NCI-H526 treated with DMSO at 0.1 percent for 48 hours (cell line): ENCODE results near the gene KBTBD6.
A peak's percentile ranks its signal among the peaks of the same experiment; 100 is the strongest.
"Not testable (repeated sequence)": the region's sequence is repeated elsewhere in the genome, so short reads cannot be mapped to it uniquely, and the experiment has no call there.

Experiments
- DNase-seq: peaks from one replicate; lab custom pipeline; 2025; lab: John Stamatoyannopoulos, UW

KBTBD6 gene

GRCh38 chr13:41133951-41134350 is 1.3 kb upstream of the KBTBD6 start:
- DNase-seq: no peak

DNA sequence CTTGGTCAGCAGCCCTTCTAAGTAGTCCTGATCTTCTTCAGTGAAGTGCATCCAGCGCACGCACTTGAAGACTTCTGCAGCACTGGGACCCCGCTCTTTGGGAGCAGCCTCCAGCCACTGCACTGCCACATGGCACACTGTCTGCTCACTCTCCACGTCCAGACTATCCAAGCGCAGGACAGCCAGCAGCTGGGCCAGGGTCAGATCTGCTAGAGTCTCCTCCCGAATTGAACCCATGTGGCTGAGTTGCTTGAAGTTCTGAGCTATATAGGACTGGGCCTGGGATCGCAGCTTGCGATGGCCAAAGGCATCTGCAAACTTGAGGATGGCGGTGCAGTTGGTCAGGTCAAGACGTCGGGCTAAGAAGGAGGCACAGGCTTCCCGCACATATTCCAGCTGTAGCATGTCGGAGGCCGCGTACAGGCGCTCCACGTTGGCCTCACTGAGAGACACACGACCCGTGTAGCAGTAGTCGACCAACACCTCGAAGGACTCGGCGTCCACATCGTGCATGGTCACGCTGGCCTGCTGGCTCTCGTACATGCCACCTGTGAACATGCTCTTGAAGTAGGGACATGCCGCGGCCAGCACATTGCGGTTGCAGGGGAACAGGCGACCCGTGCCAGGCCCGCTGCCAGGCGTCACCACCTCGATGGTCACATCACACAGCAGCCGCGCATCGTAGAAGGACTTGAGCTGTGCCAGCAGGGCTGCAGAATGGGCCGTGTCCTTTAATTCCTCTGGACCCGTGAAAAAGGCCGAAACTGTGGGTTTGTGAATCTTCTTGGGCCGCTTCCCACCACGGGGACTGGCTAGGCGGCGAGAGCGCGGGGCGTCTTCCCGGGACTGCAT is 716 bp downstream of the KBTBD6 start:
- peak; percentile 39 for DNase-seq

DNA sequence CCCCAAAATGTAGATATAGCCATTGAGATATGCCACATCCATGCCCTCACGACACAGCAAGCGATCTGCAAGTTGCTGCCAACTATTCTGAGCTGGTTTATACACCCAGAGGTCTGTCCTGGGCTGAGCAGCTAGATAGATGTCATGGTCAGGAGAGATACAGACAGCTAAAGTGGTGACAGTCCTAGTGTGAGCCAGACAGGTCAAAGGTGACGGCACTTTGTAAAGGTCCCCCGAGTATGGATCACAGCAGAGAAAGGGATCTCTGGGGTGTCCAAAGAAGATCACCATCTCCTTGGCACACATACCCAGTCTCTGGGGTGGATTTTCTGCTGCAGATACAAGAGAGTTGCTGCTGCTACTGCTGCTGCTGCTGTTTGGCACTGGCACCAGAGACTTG is 1.4 kb downstream of the KBTBD6 start:
- DNase-seq: not testable (repeated sequence)

GRCh38 chr13:41130356-41130755 is 2.2 kb downstream of the KBTBD6 start:
- no peak for DNase-seq

DNA sequence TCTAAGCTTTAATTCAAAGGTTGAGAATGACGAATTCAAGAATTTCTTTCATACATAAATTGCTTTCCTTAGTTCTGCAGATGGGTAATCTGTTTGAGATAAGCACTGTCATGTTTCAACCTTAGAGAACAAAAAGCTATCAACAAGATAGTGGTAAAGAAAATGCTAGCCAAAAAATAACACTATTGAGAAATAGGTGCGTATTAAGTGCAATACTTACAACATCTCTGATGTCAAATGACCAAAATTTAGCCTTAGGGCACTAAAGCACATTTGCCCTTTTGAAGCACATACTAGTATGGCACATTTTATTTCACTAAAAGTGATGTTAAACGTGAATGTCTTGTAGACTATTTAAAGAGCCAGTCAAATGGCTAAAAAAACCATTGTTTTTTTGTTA is 4.9 kb downstream of the KBTBD6 start:
- DNase-seq: no peak

GRCh38 chr13:41122838-41123237 is 9.8 kb downstream of the KBTBD6 start:
- no peak for DNase-seq

DNA sequence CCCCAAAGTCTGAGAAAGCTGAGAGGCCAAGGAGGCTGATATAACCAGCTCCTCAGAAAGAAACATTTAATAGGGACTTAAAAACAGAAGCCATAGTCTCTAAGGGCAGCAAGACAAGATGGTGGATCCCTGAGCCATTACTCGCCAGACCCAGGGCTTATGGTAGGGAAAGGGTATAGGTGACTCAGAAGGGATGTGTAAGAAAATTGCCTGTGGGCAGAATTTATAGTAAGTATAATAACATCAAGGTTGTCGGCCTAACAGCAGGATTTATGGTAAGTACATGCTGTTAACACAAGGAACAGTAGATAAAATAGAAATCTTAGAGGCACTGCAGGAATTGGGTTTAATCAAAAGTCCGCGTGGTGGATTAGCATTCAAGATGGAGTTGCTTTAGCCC is 14.7 kb downstream of the KBTBD6 start:
- no peak for DNase-seq

DNA sequence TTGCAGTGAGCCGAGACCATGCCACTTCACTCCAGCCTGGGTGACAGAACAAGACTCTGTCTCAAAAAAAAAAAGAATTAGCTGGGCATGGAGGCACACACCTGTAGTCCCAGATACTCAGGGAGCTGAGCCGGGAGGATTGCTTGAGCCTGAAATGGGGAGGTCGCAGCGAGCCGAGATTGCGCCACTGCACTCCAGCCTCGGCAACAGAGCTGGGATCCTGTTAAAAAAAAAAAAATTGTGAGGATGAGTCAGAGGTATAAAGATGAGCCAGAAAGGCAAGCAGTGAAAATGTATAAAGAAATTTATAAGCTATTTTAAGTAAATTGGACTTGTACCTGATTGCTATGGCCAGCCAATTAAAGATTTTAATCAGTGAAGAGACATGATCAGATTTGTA is 21.1 kb downstream of the KBTBD6 start:
- DNase-seq: no peak

GRCh38 chr13:41107584-41108014 is 25.0 kb downstream of the KBTBD6 start:
- no peak for DNase-seq

DNA sequence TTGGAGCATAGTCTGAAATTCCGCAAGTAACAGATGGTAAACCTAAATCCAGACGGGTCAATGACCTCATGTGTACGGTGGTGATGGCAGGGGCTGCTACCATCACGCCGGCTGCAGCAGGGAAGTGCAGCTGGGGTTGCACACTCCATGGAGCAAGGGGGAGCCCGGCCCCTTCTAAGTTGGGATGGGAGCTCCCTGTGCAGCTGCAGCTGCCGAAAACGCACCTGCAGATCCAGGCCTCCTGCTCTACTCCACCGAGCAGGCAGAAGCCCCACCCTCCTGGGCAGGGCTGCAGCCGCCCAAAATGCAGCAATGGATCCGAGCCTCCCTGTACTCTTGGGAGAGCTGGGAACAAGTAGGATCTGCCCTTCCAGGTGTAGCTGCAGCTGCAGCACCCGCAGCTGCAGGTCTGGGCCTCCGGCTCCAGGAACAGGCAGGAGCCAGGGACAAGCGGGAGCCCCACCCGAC is 25.5 kb downstream of the KBTBD6 start:
- DNase-seq: no peak

- DNase-seq: no peak
Observed at GRCh38 chr13:41099986-41100385, 32.6 kb downstream of the KBTBD6 start.

DNA sequence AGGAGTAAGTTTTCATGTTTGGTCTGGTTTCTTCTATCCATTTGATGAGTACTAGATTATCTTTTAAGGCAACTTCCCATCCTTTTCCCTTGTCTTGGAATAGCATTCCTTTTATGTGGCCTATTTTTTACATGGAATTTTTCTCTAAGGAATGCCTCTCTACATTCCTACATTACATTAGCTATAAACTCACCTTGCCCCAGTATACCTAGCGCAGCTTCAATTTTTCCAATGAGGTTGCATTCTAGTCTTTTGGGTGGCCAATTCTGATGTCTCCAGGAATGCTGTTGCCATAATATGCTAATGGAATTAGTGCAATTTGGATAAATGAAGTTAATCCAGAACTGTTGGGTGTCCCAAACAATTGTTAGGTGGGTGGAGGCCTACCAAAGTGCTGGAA is 33.8 kb downstream of the KBTBD6 start:
- DNase-seq: no peak

GRCh38 chr13:41095681-41096080 is 36.9 kb downstream of the KBTBD6 start:
- not testable (repeated sequence) for DNase-seq

DNA sequence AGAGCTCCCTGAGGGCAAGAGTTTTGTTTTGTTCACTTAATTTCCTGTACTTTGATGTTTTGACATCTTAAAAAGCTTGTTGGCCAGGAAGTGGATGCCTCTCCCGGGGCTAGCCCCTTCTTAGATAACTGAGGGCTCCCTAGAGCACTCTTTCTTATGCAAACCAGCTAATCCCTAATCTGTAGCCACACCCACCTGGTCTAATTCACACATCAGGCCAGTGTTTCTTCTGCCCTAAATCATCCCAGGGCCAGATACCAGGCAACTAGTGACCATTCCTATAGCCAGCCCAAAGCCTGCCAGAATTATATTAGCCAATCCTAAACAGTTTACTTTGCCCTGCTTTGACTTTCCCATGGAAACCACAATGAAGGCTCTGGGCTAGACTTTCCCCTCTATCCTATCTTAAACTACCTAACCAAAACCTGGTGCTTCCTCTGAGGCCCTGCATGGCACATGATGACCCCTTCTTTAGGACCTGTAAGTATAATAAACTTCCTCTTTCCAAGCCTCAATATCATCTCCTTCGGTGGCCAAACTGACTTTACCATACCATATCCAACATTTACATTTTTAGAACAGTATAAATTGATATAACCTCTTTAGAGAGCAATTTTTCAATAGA is 46.5 kb downstream of the KBTBD6 start:
- DNase-seq: no peak

DNA sequence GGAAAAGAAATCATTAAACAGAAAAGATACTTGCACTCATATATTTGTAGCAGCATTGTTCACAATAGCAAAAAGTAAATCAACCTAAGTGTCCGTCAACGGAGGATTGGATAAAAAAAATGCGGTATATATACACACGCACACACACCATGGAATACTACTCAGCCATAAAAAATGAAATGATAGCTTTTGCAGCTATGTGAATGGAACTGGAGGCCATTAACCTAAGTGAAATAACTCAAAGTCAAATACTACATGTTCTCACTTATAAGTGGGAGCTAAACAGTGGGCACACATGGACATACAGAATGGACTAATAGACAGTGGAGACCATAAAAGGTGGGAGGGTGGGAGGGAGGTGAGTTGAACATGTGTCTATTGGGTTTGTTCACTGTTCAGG is 52.9 kb downstream of the KBTBD6 start:
- no peak for DNase-seq
